GM12892 (cell line): ENCODE results near the gene PQBP1.
"Not testable (repeated sequence)": the region's sequence is repeated elsewhere in the genome, so short reads cannot be mapped to it uniquely, and the experiment has no call there.

Source experiments
- POLR2A ChIP-seq: IDR thresholded peaks from 2 replicates; pipeline ENCODE4 v1.6.1; 2011; ENCODE audit warnings: low read depth, low read length, control low read depth
- POLR2AphosphoS5 ChIP-seq: IDR thresholded peaks from 2 replicates; pipeline ENCODE4 v1.6.1; 2011; ENCODE audit warnings: low read depth, low read length, control low read depth

- TF ChIP-seq POLR2AphosphoS5, POLR2A: not testable (repeated sequence)
Observed at GRCh38 chrX:48886586-48886985, 11.1 kb upstream of the PQBP1 start.
